K562 (cell line): ENCODE results near the gene ULK2. TPM values are rescaled to one million over a fixed set of nuclear protein-coding genes. Genes with fewer than 3 reads are reported as not detected.

Experiments
- ATAC-seq: fragments of 200-7000 bp; cut with Tn5 transposase; 3 replicates; pipeline ENCODE4 v1.9.1; 2020; ENCODE audit warnings: moderate library complexity
- BruUV-seq: library from RNA; stranded (reverse); fragments of 400-500 nt; replicated peaks from 2 replicates; lab custom pipeline; 2021; lab: Mats Ljungman, UMichigan
- CTCF ChIA-PET: fragments of 300-600 bp; formaldehyde crosslinking; extraction: SDS; loops from one replicate; lab custom pipeline; 2021; ENCODE audit warnings: low intra/inter-chr PET ratio; lab: Yijun Ruan, JAX
- POLR2A ChIA-PET: fragments of 300-600, 350-650 bp; sonication (Branson Sonifier 250); formaldehyde crosslinking; extraction: SDS; loops from one replicate; lab custom pipeline; 2021; ENCODE audit warnings: antibody characterized with exemption, inconsistent platforms; lab: Yijun Ruan, JAX
- DNase-seq, 4 experiments: peaks; one replicate each; pipeline versions ENCODE4 v3.0.0 to v3.0.0-alpha.2; 2011 to 2018; ENCODE audit warnings: low spot score in 3 of 4, mixed read lengths in 3 of 4; ENCODE audit errors: extremely low read depth in 1 of 4
- FAIRE-seq: peaks from 2 replicates; lab custom pipeline; 2011; peaks lifted over from hg19 to GRCh38; lab: Jason Lieb, UNC
- H2AFZ ChIP-seq: 2 replicates; pipeline ENCODE4 v1.6.0; 2011; ENCODE audit warnings: low read depth, low read length, control low read depth, inconsistent platforms
- H3K27ac ChIP-seq: fragments of 200-600 bp; 3 replicates; pipeline ENCODE4 v1.8.0; 2011; ENCODE audit warnings: low read depth, mild to moderate bottlenecking, control low read depth, inconsistent platforms, low read length, moderate library complexity, mixed read lengths; ENCODE audit errors: extremely low read depth
- H3K27me3 ChIP-seq, 2 experiments: fragments of 300-600 bp in 1 of 2; 2 replicates in 1 of 2; 3 replicates in 1 of 2; pipeline versions ENCODE4 v1.6.0 to v1.8.0; 2011; ENCODE audit warnings: inconsistent platforms in 2 of 2, low read length in 2 of 2, mild to moderate bottlenecking in 1 of 2, mixed read lengths in 1 of 2, moderate library complexity in 1 of 2; ENCODE audit not compliant: control insufficient read depth in 2 of 2, insufficient read depth in 2 of 2
- H3K36me3 ChIP-seq: fragments of 300-600 bp; 3 replicates; pipeline ENCODE4 v1.8.0; 2011; ENCODE audit warnings: mild to moderate bottlenecking, low read length, inconsistent platforms; ENCODE audit not compliant: control insufficient read depth, insufficient read depth
- H3K4me1 ChIP-seq, 2 experiments: fragments of 200-600 bp in 1 of 2; replicated peaks in 1 of 2; 2 replicates in 1 of 2; 3 replicates in 1 of 2; pipeline versions ENCODE4 v1.5.1 to v1.8.0; 2011; ENCODE audit warnings: inconsistent platforms in 2 of 2, low read length in 2 of 2, mild to moderate bottlenecking in 1 of 2, mixed read lengths in 1 of 2, moderate library complexity in 1 of 2; ENCODE audit not compliant: control insufficient read depth in 2 of 2, insufficient read depth in 2 of 2
- H3K4me2 ChIP-seq: 2 replicates; pipeline ENCODE4 v1.6.1; 2011; ENCODE audit warnings: low read length, control low read depth, inconsistent platforms, mixed read lengths; ENCODE audit not compliant: insufficient read depth
- H3K4me3 ChIP-seq: fragments of 200-600 bp; sonication (generic), shearing (Covaris generic); 2 replicates; pipeline ENCODE4 v1.5.1; 2016; ENCODE audit warnings: control low read depth, inconsistent platforms
- H3K79me2 ChIP-seq: fragments of 200-600 bp; 3 replicates; pipeline ENCODE4 v1.8.0; 2011; ENCODE audit warnings: low read length, inconsistent platforms; ENCODE audit not compliant: control insufficient read depth, insufficient read depth
- H3K9ac ChIP-seq, 2 experiments: 2 replicates each; pipeline versions ENCODE4 v1.6.0 to v1.6.1; 2011; ENCODE audit warnings: low read depth in 2 of 2, low read length in 2 of 2, control low read depth in 1 of 2, inconsistent platforms in 1 of 2, mild to moderate bottlenecking in 1 of 2, mixed read lengths in 1 of 2; ENCODE audit not compliant: insufficient read depth in 1 of 2
- H3K9me1 ChIP-seq: one replicate; pipeline ENCODE4 v1.6.0; 2011; ENCODE audit warnings: inconsistent platforms, mild to moderate bottlenecking, low read length, moderate library complexity; ENCODE audit not compliant: control insufficient read depth, insufficient read depth
- H3K9me3 ChIP-seq: replicated peaks from 2 replicates; pipeline ENCODE4 v1.5.1; 2011; ENCODE audit warnings: low read depth, low read length, inconsistent platforms; ENCODE audit not compliant: control insufficient read depth, insufficient read depth
- H4K20me1 ChIP-seq: replicated peaks from 2 replicates; pipeline ENCODE4 v1.6.1; 2011; ENCODE audit warnings: low read length, inconsistent platforms, mixed read lengths; ENCODE audit not compliant: control insufficient read depth, insufficient read depth
- ARNT ChIP-seq, 2 experiments: fragments of 450-650 bp; IDR thresholded peaks; 2 replicates each; pipeline ENCODE4 v1.6.1; 2016; ENCODE audit warnings: mild to moderate bottlenecking in 1 of 2
- BCOR ChIP-seq: fragments of 450-650 bp; IDR thresholded peaks from 2 replicates; pipeline ENCODE4 v1.6.1; 2016
- BHLHE40 ChIP-seq: IDR thresholded peaks from 2 replicates; pipeline ENCODE4 v1.6.1; 2011; ENCODE audit warnings: low read length, improper control_type of control experiment
- COPS2 ChIP-seq: fragments of 450-650 bp; conservative IDR thresholded peaks from 2 replicates; pipeline ENCODE4 v1.6.1; 2016; ENCODE audit warnings: mild to moderate bottlenecking, moderate library complexity
- CREB1 ChIP-seq, 2 experiments: sonication (generic) in 1 of 2; formaldehyde crosslinking in 1 of 2; IDR thresholded peaks; 2 replicates each; pipeline versions ENCODE4 v1.6.1 to v1.8.0; 2012 to 2022; ENCODE audit warnings: inconsistent platforms in 1 of 2, mild to moderate bottlenecking in 1 of 2, missing genetic modification reagents in 1 of 2, moderate library complexity in 1 of 2
- HCFC1 ChIP-seq: IDR thresholded peaks from 2 replicates; pipeline ENCODE4 v1.6.1; 2012; ENCODE audit warnings: low read depth, low read length, improper control_type of control experiment
- KDM4B ChIP-seq, 2 experiments: fragments of 450-650 bp in 1 of 2; sonication (generic) in 1 of 2; IDR thresholded peaks; 2 replicates each; pipeline ENCODE4 v1.6.1; 2016 to 2017; ENCODE audit warnings: borderline replicate concordance in 2 of 2, antibody characterized with exemption in 1 of 2, low read depth in 1 of 2, mild to moderate bottlenecking in 1 of 2
- MNT ChIP-seq, 2 experiments: fragments of 450-650 bp; conservative IDR thresholded peaks; 2 replicates each; pipeline ENCODE4 v1.6.1; 2017; ENCODE audit warnings: mild to moderate bottlenecking in 2 of 2, moderate library complexity in 2 of 2
- POLR3A ChIP-seq: IDR thresholded peaks from 2 replicates; pipeline ENCODE4 v1.6.1; 2011; ENCODE audit warnings: borderline replicate concordance, mild to moderate bottlenecking, moderate library complexity; ENCODE audit not compliant: insufficient read length, insufficient read depth; ENCODE audit errors: extremely low read depth
- PREB ChIP-seq: sonication (generic); formaldehyde crosslinking; IDR thresholded peaks from 2 replicates; pipeline ENCODE4 v1.8.1; 2023; ENCODE audit warnings: mild to moderate bottlenecking, missing genetic modification reagents
- PYGO2 ChIP-seq: fragments of 450-650 bp; IDR thresholded peaks from 2 replicates; pipeline ENCODE4 v1.6.1; 2016; ENCODE audit warnings: mild to moderate bottlenecking, missing genetic modification characterization, moderate library complexity, missing compliant biosample characterization
- RBM25 ChIP-seq: fragments of 200-400 bp; formaldehyde crosslinking; IDR thresholded peaks from 2 replicates; pipeline ENCODE4 v1.6.1; 2018; ENCODE audit warnings: low read length, low read depth, moderate library complexity; ENCODE audit not compliant: severe bottlenecking
- SMARCB1 ChIP-seq: IDR thresholded peaks from 2 replicates; pipeline ENCODE4 v1.6.1; 2011; ENCODE audit warnings: improper control_type of control experiment, low read depth; ENCODE audit not compliant: insufficient read length
- SRSF7 ChIP-seq: fragments of 200-400 bp; formaldehyde crosslinking; optimal IDR thresholded peaks from 2 replicates; pipeline ENCODE3; 2017; ENCODE audit warnings: mild to moderate bottlenecking, low read depth, low read length
- TARDBP ChIP-seq: fragments of 450-650 bp; IDR thresholded peaks from 2 replicates; pipeline ENCODE4 v1.6.1; 2016
- TCF7 ChIP-seq: sonication (generic); IDR thresholded peaks from 2 replicates; pipeline ENCODE4 v1.6.1; 2016; ENCODE audit warnings: antibody characterized with exemption, borderline replicate concordance
- THRA ChIP-seq: fragments of 450-650 bp; IDR thresholded peaks from 2 replicates; pipeline ENCODE4 v1.6.1; 2017; ENCODE audit warnings: mild to moderate bottlenecking, moderate library complexity
- ZNF79 ChIP-seq: fragments of 250-450 bp; sonication (Bioruptor Pico); IDR thresholded peaks from 2 replicates; pipeline ENCODE4 v1.4.0; 2020; ENCODE audit warnings: low read depth, mild to moderate bottlenecking, moderate library complexity
- WGBS: fragments of 100-300 bp; shearing (Covaris generic); methylation state at CpG from one replicate; pipeline ENCODE4 v1.1.6; 2016; ENCODE audit warnings: low coverage, mixed read lengths; ENCODE audit not compliant: insufficient coverage; ENCODE audit errors: missing lambda C conversion rate; 5-methylcytosine and 5-hydroxymethylcytosine counted together
- in situ Hi-C: fragments of 300-500 bp; cut with MboI; formaldehyde crosslinking; loops from 4 replicates; pipeline ENCODE4 v1.15.0; 2018; ENCODE audit warnings: inconsistent platforms, mixed read lengths
- intact Hi-C: fragments of 100-400 bp; cut with micrococcal nuclease; formaldehyde crosslinking; loops from 2 replicates; pipeline ENCODE4 v1.14.2; 2022
- polyA plus RNA-seq, 8 experiments: library from polyadenylated mRNA; depleted of rRNA in 4 of 8; stranded (reverse) in 5 of 8; unstranded in 3 of 8; fragments of >200 nt; fragmentation: Nextera tagmentation in 2 of 8; fragmentation: Illumina TruSeq in 1 of 8; extraction: Ambion mirVana in 2 of 8; extraction: Trizol in 1 of 8; gene quantifications; 2 replicates each; pipeline versions ENCODE4 v1.2.1 to v1.2.3, GENCODE V29; 2011 to 2014; ENCODE audit warnings: inconsistent platforms in 1 of 8, missing spikeins in 1 of 8
- total RNA-seq, 7 experiments: library from RNA; depleted of rRNA in 6 of 7; stranded (reverse); fragments of >200 nt in 6 of 7; fragmentation: Illumina TruSeq in 2 of 7; extraction: Trizol in 2 of 7; gene quantifications; 2 replicates each; pipeline versions ENCODE4 v1.2.1 to v1.2.3, GENCODE V29; 2011 to 2021; ENCODE audit warnings: low replicate concordance in 1 of 7

ULK2 gene
- total and polyA plus RNA-seq, 9 of the 15 experiments (the other 6 are each of a cell fraction or from before 2014, with no cell fraction given) = 0.01 to 0.18 (median 0.07) TPM; not detected in 5

GRCh38 chr17:19738073-19738449, 129.7 kb downstream of the ULK2 start (continued):
- no peak for TF ChIP-seq THRA
- TF ChIP-seq MNT (conservative IDR thresholded peaks at IDR 0.05) = no peak
- no peak for TF ChIP-seq TARDBP
- TF ChIP-seq POLR3A = no peak
- TF ChIP-seq, all 486 proteins: peak for 0

- H3K9me3 ChIP-seq = no peaks in the 10 kb centered on the region
- intact Hi-C loops = no loop called here
- H3K27me3 ChIP-seq = peaks cover 3 to 15% of the 10 kb centered on the region in 2 experiments; a peak in 3 of 5 replicates
- ChIA-PET POLR2A (no interaction called here), CTCF (no interaction called here)
- H3K27ac ChIP-seq = no peak overlapping the region
- no peak overlapping the region for H2AFZ ChIP-seq
- H3K4me1 ChIP-seq = no peaks in the 10 kb centered on the region
- 0% methylated on average over 13 of the region's 15 CpGs for WGBS
- H3K4me2 ChIP-seq = no peak overlapping the region
- in situ Hi-C loops = no loop called here
- DNase-seq (no peak), FAIRE-seq (no peak), ATAC-seq (no peak)
- no peaks in the 10 kb centered on the region for H3K9me1 ChIP-seq
- H4K20me1 ChIP-seq = no peaks in the 10 kb centered on the region
- no peak overlapping the region for H3K9ac ChIP-seq
- BruUV-seq = no TSS peak
- no peaks in the 10 kb centered on the region for H3K79me2 ChIP-seq
- H3K36me3 ChIP-seq = no peaks in the 10 kb centered on the region
- H3K4me3 ChIP-seq = no peak overlapping the region
- TF ChIP-seq ZNF79 (CRISPR knock-in tag) (no peak), PREB (no peak), RBM25 (no peak), BCOR (no peak), BHLHE40 (no peak), PYGO2 (tag) (no peak), COPS2 (no peak), ARNT (IDR thresholded peaks at IDR 0.05) (no peak), HCFC1 (no peak), SMARCB1 (no peak), SRSF7 (no peak), CREB1 (IDR thresholded peaks at IDR 0.05) (no peak), CREB1 (CRISPR knock-in tag; IDR thresholded peaks at IDR 0.05) (no peak), KDM4B (IDR thresholded peaks at IDR 0.05; ENCODE audit: borderline replicate concordance in 2 of 2, low read depth in 1 of 2) (no peak), TCF7 (no peak)
These were observed 130.2 kb downstream of the ULK2 start for GRCh38 chr17:19737305-19738072.
